Mucosa of rectum (tissue), 2 donors: ENCODE results near the gene NMB.
A peak's percentile ranks its signal among the peaks of the same experiment; 100 is the strongest.

ENCODE experiments used
- H3K27ac ChIP-seq, 2 donors: one replicate each; pipeline ENCODE4 v1.7.0; 2013; ENCODE audit warnings: inconsistent platforms in 2 of 2, low read depth in 2 of 2, low read length in 2 of 2
- H3K27me3 ChIP-seq, 2 donors: one replicate each; pipeline ENCODE4 v1.7.0; 2013; ENCODE audit warnings: low read length in 2 of 2; ENCODE audit not compliant: control insufficient read depth in 2 of 2, insufficient read depth in 2 of 2
- H3K36me3 ChIP-seq, 2 donors: one replicate each; pipeline ENCODE4 v1.7.0; 2013; ENCODE audit warnings: low read length in 2 of 2; ENCODE audit not compliant: control insufficient read depth in 2 of 2, insufficient read depth in 2 of 2
- H3K4me1 ChIP-seq, 2 donors: one replicate each; pipeline ENCODE4 v1.7.0; 2013; ENCODE audit warnings: low read length in 2 of 2, mild to moderate bottlenecking in 1 of 2; ENCODE audit not compliant: control insufficient read depth in 2 of 2, insufficient read depth in 2 of 2
- H3K4me3 ChIP-seq, 2 donors: one replicate each; pipeline ENCODE4 v1.7.0; 2013; ENCODE audit warnings: low read length in 2 of 2
- H3K9ac ChIP-seq, 2 donors: one replicate each; pipeline ENCODE4 v1.7.0; 2013; ENCODE audit warnings: low read length in 2 of 2, low read depth in 1 of 2, mild to moderate bottlenecking in 1 of 2
- H3K9me3 ChIP-seq, 2 donors: one replicate each; pipeline ENCODE4 v1.7.0; 2013; ENCODE audit warnings: low read length in 2 of 2; ENCODE audit not compliant: control insufficient read depth in 2 of 2
- donor health status: healthy.
- donor health status: Normal muscosa, but diverticular disease.

The NMB gene

DNA sequence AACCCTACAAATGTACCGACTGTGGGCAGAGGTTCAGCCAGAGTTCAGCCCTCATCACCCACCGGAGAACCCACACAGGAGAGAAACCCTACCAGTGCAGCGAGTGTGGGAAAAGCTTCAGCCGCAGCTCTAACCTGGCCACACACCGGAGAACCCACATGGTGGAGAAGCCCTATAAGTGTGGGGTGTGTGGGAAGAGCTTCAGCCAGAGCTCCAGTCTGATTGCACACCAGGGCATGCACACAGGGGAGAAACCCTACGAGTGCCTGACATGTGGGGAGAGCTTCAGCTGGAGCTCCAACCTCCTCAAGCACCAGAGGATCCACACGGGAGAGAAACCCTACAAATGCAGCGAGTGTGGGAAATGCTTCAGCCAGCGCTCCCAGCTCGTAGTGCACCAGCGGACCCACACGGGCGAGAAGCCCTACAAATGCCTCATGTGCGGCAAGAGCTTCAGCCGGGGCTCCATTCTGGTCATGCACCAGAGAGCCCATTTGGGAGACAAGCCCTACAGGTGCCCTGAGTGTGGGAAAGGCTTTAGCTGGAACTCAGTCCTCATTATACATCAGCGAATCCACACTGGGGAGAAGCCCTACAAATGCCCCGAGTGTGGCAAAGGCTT, 36.5 kb downstream of the NMB start:
- Histone ChIP-seq H3K36me3 (peaks cover 18 to 26% of the 10 kb centered on the region in 2 donors), H3K27ac (no peak overlapping the region), H3K9ac (no peak overlapping the region), H3K4me1 (no peaks in the 10 kb centered on the region), H3K9me3 (peaks cover 17 to 18% of the 10 kb centered on the region in 2 donors), H3K27me3 (no peaks in the 10 kb centered on the region), H3K4me3 (peak overlapping the region; percentile 20 to 48)

GRCh38 chr15:84620626-84621025, 37.4 kb downstream of the NMB start:
- Histone ChIP-seq H3K27me3 (no peaks in the 10 kb centered on the region), H3K4me3 (no peak overlapping the region), H3K9me3 (peaks cover 17 to 18% of the 10 kb centered on the region in 2 donors), H3K9ac (no peak overlapping the region), H3K4me1 (no peaks in the 10 kb centered on the region), H3K27ac (no peak overlapping the region), H3K36me3 (peaks cover 18 to 26% of the 10 kb centered on the region in 2 donors)

DNA sequence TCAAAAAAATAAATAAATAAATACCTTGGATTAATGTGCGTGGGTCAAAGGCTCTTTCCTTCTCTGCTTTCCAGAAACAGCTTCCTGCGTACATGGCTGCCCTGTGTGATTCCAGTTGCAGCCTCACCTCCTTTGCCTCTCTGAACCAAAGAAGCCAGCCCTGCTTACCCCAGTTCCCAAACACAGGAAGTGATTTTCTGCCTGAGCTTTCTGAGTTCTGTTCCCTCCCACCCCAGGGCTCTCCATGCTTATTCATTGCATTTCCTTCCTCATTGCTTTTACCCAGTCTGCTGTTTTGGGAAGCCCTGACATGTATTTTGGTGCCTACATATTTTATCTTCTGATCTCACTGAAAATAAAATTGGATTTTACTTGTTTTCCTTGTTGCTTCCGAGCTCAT, 41.8 kb downstream of the NMB start:
- H3K9me3 ChIP-seq, result peaks cover 7 to 8% of the 10 kb centered on the region in 2 donors
- H3K27ac ChIP-seq, result no peak overlapping the region
- H3K4me3 ChIP-seq, result no peak overlapping the region
- H3K4me1 ChIP-seq, result no peaks in the 10 kb centered on the region
- no peak overlapping the region for H3K9ac ChIP-seq
- no peaks in the 10 kb centered on the region for H3K27me3 ChIP-seq
- H3K36me3 ChIP-seq, result peaks cover 7 to 12% of the 10 kb centered on the region in 2 donors

GRCh38 chr15:84611631-84612030, 46.4 kb downstream of the NMB start:
- H3K4me3 ChIP-seq, result no peak overlapping the region
- peaks cover 0 to 8% of the 10 kb centered on the region in 2 donors for H3K36me3 ChIP-seq
- no peak overlapping the region for H3K9ac ChIP-seq
- no peaks in the 10 kb centered on the region for H3K27me3 ChIP-seq
- H3K4me1 ChIP-seq, result peaks cover 0 to 7% of the 10 kb centered on the region in 2 donors
- no peak overlapping the region for H3K27ac ChIP-seq
- H3K9me3 ChIP-seq, result no peaks in the 10 kb centered on the region

DNA sequence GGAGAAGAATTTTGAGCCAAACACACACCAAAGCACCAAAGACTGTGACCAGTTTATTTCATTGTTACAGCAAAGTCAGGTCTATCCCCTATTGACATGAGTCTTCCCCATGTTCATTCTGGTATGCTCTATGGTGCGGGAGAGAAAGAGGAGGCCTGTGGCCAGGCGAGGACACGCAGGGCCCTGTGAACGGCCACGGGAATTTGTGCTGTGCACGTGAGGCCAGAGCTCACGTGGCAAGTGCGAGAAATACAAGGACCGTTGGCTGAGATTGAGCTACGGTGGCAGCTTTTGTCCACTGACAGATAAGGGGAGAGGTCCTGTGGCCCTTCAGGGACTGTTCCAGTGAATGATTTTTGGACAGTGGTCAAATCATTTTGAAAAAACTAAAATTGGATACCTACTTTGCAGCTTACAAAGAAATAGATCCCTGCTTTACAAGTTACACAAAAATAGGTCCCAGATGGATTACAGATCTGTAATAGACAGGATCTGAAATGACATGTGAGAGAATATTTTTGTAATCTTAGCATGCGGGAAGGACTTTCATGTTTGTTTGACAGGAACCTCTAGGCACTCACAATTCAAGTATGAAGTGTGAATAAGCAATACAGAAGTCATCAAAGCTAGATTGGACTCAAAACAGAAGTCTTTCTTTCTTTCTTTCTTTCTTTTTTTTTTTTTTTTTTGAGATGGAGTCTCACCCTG, 48.0 kb downstream of the NMB start:
- Histone ChIP-seq H3K36me3 (peaks cover 0 to 8% of the 10 kb centered on the region in 2 donors), H3K9ac (no peak overlapping the region), H3K4me1 (peaks cover 10 to 22% of the 10 kb centered on the region in 2 donors), H3K9me3 (no peaks in the 10 kb centered on the region), H3K4me3 (no peak overlapping the region), H3K27ac (no peak overlapping the region), H3K27me3 (no peaks in the 10 kb centered on the region)

DNA sequence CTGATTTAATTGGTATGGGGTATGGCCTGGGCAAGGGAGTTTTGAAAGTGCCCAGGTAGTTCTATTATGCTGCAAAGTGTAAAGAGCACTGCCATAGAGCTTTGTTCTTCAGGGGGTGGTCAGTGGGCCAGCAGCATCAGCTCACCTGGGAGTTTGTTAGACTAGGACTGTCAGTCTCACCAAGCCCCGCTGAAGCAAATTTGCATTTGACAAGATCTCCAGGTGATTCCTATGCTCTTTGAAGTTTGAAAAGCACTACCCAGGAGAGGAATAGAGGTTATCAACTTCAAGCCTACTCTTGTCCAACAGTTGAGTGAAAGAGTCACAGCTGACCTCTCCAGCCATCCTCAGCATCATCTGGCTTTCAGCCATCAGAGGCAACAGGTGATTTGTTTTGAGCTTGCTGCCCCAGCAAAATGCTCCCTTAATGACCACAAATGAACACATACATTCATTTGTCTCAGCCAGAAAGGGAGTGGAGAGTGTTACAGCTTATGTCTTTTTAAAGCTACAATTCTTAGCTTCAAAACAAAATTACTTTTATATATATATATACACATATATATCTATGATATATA, 49.2 kb downstream of the NMB start:
- Histone ChIP-seq H3K27me3 (no peaks in the 10 kb centered on the region), H3K27ac (no peak overlapping the region), H3K4me3 (no peak overlapping the region), H3K9me3 (no peaks in the 10 kb centered on the region), H3K4me1 (peaks cover 10 to 24% of the 10 kb centered on the region in 2 donors), H3K9ac (no peak overlapping the region), H3K36me3 (peaks cover 4 to 10% of the 10 kb centered on the region in 2 donors)

DNA sequence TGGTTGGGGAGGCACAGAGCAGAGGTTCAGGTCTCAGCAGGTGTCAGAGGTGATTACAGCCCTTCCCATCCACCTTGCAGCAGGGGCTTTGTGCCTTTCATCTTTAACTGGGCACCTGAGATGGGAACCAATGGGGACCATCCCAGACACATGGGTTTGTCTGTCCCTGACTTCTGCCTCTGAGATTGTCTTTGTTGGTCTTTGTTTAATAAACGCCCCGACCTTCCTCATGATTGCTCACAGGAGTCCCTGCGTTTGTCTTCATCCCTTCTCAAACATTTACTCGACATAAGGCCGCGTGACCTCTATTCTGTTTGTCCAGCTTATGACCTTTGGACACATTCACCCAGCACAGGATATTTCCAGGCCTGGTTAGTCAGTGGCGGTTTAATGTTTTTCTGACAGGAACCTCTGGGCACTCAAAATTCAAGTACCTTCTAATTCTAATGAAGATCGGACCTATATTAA, 51.3 kb downstream of the NMB start:
- H3K9me3 ChIP-seq, result no peaks in the 10 kb centered on the region
- H3K9ac ChIP-seq, result peak overlapping the region; percentile 6 to 60
- H3K27me3 ChIP-seq, result no peaks in the 10 kb centered on the region
- peaks cover 10 to 24% of the 10 kb centered on the region in 2 donors for H3K4me1 ChIP-seq
- peak overlapping the region in 1 of 2 donors; percentile 20 for H3K4me3 ChIP-seq
- peaks cover 4 to 10% of the 10 kb centered on the region in 2 donors for H3K36me3 ChIP-seq
- H3K27ac ChIP-seq, result peak overlapping the region; percentile 63 to 68

DNA sequence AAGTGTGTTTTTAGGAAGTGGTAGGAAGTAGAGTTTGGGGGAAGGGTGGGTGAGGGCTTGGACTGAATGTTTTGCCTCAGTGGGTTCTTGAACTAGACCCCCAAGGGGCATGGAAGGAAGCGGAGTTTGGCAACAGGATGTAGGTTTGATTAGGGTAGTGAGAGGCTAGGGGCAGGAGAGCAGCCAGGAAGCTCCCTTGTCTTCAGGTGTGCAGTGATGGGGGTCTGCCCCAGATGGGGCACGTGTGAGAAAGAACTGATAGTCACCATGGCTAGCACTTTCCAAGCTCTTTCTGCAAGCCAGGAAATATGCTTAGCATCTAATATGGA, 52.5 kb downstream of the NMB start:
- Histone ChIP-seq H3K9me3 (no peaks in the 10 kb centered on the region), H3K36me3 (peaks cover 4 to 10% of the 10 kb centered on the region in 2 donors), H3K4me3 (no peak overlapping the region), H3K27me3 (no peaks in the 10 kb centered on the region), H3K4me1 (peaks cover 10 to 24% of the 10 kb centered on the region in 2 donors), H3K27ac (peak overlapping the region in 1 of 2 donors; percentile 7), H3K9ac (no peak overlapping the region)
